NB4 (cell line): ENCODE measurements around the gene PDE4B.

Experiments used
- CTCF ChIP-seq: IDR thresholded peaks from one replicate; pipeline ENCODE4 v1.5.1; 2012; ENCODE audit warnings: low read depth, low read length
- POLR2A ChIP-seq: IDR thresholded peaks from 2 replicates; pipeline ENCODE4 v1.6.1; 2011; ENCODE audit warnings: mild to moderate bottlenecking; ENCODE audit not compliant: insufficient read length; ENCODE audit errors: extremely low read depth

GRCh38 chr1:66412704-66413103 lies 620.0 kb downstream of the PDE4B start:
- TF ChIP-seq CTCF (no peak), POLR2A (no peak)
